HG03571 (cell line): ENCODE results near the gene TP53BP1.

ENCODE experiments used
- ATAC-seq: cut with Tn5 transposase; IDR thresholded peaks from one replicate; pipeline ENCODE4 v1.9.1; 2021; ENCODE audit not compliant: unreplicated experiment

The TP53BP1 gene

GRCh38 chr15:43493703-43494472 lies 932 bp upstream of the TP53BP1 start:
- no peak for ATAC-seq

- no peak for ATAC-seq
Observed at GRCh38 chr15:43492266-43492665, 690 bp downstream of the TP53BP1 start.

- ATAC-seq: no peak
Observed at GRCh38 chr15:43489191-43489590, 3.8 kb downstream of the TP53BP1 start.

- ATAC-seq: no peak
Observed at GRCh38 chr15:43488790-43489189, 4.2 kb downstream of the TP53BP1 start.

GRCh38 chr15:43487271-43487895 lies 5.6 kb downstream of the TP53BP1 start:
- no peak for ATAC-seq

GRCh38 chr15:43484455-43484854 lies 8.5 kb downstream of the TP53BP1 start:
- ATAC-seq: no peak

- no peak for ATAC-seq
Observed at GRCh38 chr15:43483297-43484128, 9.4 kb downstream of the TP53BP1 start.

GRCh38 chr15:43473885-43474284 lies 19.1 kb downstream of the TP53BP1 start:
- ATAC-seq: no peak

- no peak for ATAC-seq
Observed at GRCh38 chr15:43471975-43472374, 21.0 kb downstream of the TP53BP1 start.

- ATAC-seq: no peak
Observed at GRCh38 chr15:43469867-43470266, 23.1 kb downstream of the TP53BP1 start.

- no peak for ATAC-seq
Observed at GRCh38 chr15:43465100-43465499, 27.9 kb downstream of the TP53BP1 start.

GRCh38 chr15:43463998-43464397 lies 29.0 kb downstream of the TP53BP1 start:
- no peak for ATAC-seq

- no peak for ATAC-seq
Observed at GRCh38 chr15:43463507-43463906, 29.4 kb downstream of the TP53BP1 start.

GRCh38 chr15:43449981-43450380 lies 43.0 kb downstream of the TP53BP1 start:
- ATAC-seq: no peak

- ATAC-seq: no peak
Observed at GRCh38 chr15:43446344-43446743, 46.6 kb downstream of the TP53BP1 start.

- ATAC-seq: no peak
Observed at GRCh38 chr15:43441316-43441715, 51.6 kb downstream of the TP53BP1 start.

GRCh38 chr15:43440721-43441281 lies 52.2 kb downstream of the TP53BP1 start:
- no peak for ATAC-seq

GRCh38 chr15:43439268-43439667 lies 53.7 kb downstream of the TP53BP1 start:
- no peak for ATAC-seq

- no peak for ATAC-seq
Observed at GRCh38 chr15:43436395-43436794, 56.6 kb downstream of the TP53BP1 start.

GRCh38 chr15:43434446-43434845 lies 58.5 kb downstream of the TP53BP1 start:
- ATAC-seq: no peak

GRCh38 chr15:43433661-43434303 lies 59.2 kb downstream of the TP53BP1 start:
- no peak for ATAC-seq
